ENCODE data around the gene SYNJ2.

Gene SYNJ2

DNA sequence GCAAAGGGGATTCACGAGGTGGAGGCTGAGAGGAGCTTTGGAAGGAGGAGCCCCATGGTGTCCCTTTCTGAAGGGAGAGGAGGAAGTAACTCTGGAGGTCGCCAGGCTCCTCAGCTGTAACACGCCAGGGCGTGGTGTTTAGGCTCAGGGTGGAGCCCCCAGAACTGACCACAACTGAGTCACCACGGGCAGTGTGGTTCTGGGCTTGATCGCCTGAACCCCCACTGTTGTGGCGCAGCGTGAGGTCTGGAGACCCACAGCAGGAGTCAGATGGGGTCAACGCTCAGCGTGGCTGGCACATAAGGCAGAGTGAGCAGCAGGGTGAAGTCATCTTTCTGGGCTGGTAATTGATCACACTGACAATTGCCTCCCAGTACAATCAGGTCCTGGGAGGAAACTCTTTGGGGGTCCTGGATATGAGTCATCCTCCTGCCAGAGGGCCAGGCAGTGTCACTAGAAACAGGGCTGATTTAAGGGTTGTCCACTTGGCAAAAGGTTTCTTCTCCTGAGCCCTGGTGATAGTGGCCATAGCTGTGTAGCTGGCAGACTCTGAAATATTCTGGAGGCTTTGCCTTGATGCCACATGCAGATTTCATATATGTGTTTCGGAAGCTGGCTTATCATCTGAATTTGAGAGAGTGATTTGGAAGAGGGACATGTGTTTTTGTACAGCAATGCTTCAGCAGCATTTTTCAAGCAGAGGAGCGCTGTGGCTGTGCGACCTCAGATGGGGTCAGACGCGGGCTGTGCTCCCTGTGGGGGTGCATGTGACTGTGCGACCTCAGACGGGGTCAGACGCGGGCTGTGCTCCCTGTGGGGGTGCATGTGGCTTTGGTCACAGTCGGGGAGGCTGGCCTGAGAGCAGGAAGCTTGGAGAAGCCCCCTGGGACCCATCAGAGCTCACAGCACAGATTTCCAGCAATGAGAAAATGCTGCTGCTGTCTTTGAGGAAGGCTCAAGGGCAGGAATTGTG, 50.0 kb downstream of the SYNJ2 start:
- peak in 4 of 42 donors; percentile 25 to 66 (median 40) for DNase-seq
- intact Hi-C loops (cut with DNase I): no loop called here

DNA sequence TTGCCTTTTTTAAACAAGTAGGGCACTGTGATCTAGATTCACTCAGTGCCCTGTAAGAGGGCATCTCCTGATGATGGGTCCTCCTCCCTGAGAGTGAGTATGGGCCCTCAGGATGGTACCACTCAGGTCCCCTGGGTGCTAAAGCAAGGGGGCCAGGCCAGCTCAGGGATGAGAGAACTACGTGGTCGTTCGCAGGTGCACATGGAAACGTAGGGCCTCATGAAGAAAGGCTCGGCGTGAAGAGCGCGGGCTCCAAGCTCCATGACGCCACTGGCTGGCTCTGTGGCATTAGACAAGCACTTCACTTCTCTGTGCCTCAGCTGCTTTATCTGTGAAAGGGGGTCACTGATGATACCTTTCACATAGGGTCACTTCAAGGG, 50.7 kb downstream of the SYNJ2 start:
- intact Hi-C loops (cut with DNase I): no loop called here
- peak in 3 of 42 donors; percentile 7 to 29 (median 17) for DNase-seq

DNA sequence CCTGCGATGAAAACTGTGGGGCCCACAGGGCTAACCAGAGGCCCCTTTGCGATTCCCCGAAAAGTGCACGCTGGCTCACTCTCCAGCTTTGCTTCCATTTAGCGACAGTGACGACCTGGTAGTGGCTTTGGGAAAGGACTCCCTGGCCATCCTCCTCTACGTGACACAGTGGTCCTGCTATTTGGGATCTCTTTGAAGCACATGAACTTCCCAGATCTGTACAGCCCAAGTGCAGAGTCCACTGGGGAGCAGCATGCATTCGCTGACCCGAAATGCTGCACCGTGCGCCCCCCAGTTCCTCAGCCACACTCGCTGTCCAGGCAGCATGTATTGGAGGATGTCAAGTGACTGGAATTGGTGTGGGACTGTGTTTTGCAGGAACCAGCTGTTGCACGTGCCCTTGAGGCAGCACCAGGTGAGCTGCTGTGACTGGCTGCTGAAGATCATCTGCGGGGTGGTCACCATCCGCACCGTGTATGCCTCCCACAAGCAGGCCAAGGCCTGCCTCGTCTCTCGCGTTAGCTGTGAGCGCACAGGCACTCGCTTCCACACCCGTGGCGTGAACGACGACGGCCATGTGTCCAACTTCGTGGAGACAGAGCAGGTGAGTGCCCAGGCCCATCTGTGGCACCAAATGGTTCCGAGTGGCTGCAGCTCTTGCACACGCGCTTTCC, 51.6 kb downstream of the SYNJ2 start:
- DNase-seq: peak in 6 of 42 donors; percentile 7 to 43 (median 24)
- intact Hi-C loops (cut with DNase I): no loop called here

DNA sequence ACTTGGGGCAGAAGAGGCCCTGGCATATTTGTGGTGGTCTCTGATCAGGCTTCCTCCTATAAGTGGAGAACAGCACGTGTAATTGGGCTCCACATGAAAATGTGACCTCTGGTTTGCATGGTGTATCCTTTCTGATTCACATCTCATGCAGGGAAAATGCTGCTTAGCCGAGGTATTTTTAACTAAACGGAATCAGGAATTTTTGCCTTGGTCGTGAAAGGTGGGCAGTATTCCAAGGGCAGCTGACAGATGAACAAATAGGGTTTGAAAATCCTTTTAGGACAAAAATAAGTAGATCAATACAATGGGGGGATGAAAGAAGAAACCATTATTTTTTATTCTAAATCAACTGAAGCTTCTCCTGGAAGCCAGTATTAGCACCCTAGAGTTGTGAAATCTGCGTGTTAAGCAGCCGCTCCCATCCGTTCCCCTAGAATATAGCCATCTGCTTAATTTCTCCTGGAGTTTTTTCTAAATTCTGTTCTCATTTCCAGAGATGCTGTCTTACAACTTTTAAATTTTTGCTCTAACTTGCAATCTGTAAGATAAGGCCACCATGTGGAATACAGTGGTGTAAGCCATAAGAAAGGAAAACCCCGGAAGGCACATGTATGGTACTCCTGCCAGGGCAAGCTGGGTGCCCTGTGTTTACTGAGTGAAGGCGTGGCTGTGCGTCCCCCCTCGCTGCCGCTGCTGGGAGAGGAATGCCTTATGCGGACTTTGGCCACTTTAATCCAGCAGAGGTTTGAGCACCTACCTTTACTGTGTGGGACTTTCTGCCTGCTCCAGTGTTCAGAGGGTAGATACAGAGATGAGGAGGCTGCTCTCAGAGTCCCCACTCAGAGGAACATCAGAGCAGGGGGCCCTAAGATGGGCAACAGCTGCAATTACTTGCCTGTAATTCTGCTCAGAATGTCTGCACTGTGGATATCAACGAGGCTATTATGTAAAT, 52.4 kb downstream of the SYNJ2 start:
- DNase-seq: peak in 6 of 42 donors; percentile 5 to 70 (median 34)

DNA sequence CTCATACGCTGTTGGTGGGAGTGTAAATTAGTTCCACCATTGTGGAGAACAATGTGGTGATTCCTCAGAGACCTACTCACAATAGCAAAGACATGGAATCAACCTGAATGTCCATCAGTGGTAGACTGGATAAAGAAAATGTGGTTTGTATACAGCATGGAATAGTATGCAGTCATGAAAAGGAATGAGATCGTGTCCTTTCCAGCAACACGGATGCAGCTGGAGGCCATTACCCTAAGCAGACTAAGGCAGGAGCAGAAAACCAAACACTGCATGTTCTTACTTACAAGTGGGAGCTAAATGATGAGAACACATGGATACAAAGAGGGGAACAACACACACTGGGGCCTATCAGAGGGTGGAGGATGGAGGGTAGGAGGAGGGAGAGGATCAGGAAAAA, 54.6 kb downstream of the SYNJ2 start:
- intact Hi-C loops (cut with DNase I): no loop called here
- no peak for DNase-seq

More for the DNA sequence above, 52.4 kb downstream of the SYNJ2 start:
- intact Hi-C loops (cut with DNase I): no loop called here

DNA sequence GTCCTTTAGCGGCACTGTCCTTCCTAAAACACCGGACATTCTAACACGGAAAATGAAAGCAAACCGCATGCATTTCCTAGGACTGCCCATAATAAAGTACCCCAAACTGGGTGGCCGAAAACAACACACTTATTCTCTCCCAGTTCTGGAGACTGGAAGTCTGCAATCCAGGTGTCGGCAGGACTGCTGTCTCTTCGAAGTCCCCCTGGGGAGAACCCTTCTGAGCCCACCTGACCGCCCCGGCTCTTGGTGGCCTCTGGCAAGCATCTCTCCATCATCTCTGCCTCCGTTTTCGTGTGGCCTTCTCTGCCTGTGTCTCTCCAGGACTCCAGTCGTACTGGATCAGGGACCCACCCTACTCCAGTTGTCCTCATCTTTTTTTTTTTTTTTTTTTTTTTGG, 55.4 kb downstream of the SYNJ2 start:
- peak in 5 of 42 donors; percentile 5 to 20 (median 16) for DNase-seq
- intact Hi-C loops (cut with DNase I): no loop called here

DNA sequence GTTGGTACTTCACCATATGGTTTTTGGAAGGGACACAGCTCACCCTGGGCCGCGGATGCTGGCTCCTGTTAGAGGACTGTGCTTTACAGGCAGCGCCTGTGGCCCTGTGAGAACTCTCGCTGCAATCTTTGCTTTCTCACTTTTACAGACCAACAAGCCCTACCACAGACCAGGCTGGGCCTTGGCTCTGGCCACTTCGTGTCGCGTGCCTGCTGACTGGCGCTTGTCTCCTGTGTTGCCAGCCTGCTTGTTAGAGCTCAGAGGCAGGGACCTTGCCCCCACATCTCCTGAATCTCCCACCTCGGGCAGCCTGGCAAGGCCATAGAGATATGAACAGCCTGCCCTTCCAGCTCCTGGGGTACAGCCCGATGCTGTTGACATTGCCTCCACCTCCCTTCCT, 56.1 kb downstream of the SYNJ2 start:
- intact Hi-C loops (cut with DNase I): no loop called here
- peak in 5 of 42 donors; percentile 15 to 43 (median 37) for DNase-seq

DNA sequence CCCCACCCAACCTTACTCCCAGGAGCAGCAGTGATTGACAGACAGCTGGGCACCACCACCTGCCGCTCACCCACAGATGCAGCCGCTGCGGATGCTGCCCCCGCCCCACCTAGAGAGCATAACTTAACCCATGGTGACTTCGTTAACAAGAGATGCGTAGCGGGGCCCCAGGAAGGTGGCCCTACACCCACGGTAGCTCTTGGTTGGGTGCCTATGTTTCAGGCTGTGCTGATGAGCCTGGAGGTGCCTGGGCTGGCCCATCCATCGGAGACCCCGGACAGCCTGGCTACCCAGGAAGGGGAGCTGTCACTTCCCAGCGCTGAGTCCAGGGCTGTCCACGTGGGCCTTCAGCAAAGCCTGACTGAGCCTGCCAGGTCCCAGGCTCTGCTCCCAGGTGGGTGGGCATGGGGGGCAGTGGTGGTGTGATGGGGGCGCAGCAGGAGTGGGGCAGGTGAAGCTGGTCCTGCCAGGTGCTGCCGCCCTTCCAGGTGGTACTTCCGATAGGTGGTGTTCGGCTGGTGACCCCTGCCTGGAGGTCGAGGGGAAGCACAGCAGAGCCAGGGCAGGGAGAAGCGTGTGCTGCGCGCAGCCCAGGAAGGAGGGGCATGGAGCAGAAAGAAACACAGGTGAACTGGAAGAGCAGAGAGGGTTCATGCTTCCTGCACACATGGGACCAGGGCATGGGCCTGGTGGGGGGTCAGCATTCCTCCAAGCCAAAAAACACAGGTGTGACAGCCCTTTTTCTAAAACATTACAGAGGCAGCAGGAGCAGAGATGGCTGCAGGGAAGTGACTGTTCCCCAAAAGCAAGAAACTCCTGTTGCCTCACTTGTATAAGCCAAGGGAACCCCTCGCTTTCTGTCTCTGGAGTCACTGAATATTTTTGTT, 56.9 kb downstream of the SYNJ2 start:
- intact Hi-C loops (cut with DNase I): no loop called here
- peak in 7 of 42 donors; percentile 6 to 31 (median 12) for DNase-seq

DNA sequence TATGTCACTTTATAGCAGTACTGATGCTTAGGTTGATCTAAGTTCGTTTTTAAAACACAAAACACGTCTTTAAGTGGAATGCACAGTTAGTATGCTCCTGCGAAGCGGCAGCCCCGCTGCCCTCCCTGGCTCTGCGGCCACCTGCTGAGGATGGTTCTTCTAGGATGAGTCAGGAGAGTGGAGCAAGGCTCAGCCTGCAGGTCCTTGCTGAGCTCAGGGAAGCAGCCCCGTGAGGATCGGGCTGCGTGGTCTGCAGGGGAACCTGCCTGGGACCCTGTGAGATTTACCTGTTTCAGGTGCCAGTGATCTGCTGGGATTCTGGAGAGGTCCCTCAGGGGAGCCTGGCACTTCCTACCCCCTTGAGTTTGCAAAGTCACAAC, 57.5 kb downstream of the SYNJ2 start:
- intact Hi-C loops (cut with DNase I): no loop called here
- DNase-seq: peak in 2 of 42 donors; percentile 14 to 31

DNA sequence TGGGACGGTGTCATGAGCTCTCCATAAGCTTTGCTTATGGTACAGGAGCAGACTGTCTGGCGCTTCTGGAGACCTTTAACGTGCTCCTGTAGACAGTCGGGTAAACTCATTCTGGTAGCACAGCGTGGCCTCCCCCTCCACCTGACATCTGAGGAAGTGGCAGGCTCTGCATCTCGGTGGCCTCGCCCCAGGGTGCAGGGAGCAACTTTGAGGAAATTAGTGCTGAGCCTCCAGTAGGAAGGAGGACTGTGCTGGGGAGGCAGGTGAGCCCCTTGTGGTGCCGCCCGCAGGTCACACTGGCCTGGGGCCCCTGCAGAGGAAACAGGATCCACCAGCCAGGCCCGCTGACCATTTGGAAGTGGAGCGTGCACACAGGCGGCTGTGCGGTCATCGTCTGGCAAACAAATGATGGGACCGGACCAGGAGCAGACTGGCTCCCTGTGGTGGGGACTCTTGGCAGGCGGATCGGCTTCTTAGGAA, 57.9 kb downstream of the SYNJ2 start:
- peak in 36 of 42 donors; percentile 27 to 81 (median 56) for DNase-seq
- intact Hi-C loops (cut with DNase I): no loop called here

DNA sequence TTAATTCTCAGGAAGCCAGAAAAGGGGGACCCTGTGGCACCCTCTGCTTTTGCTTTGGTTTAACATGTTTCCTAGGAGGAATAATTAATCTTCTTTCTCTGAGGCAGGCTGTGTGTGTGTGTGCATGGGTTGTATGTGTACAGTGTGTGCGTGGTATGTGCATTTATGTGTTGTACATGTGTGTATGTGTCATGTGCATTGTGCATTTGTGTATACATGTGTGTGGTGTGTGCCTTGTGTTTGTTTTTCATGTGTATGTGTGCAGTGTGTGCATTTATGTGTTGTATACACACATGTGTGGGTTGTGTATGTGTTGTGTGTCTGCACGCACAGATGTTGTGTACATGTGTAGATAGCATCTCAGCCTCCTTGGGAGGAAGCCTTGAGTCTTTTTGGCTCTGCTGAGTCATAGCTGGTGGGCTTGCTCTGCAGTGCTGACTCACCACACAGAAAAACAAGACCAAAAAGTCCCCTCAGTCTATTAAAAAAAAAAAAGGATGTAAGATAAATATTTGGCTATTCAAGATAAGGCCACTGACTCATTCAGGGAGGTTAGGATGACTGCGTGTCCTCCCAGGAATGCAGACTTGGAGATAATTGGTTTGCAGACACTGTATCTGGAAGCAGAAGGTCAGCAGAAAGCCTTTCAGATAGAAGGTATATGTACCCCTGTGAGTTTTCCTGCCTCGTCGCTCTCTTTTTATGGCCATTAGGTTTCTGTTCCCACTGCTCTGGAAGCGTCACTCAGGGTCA, 58.6 kb downstream of the SYNJ2 start:
- intact Hi-C loops (cut with DNase I): no loop called here
- peak in 3 of 42 donors; percentile 14 to 45 (median 15) for DNase-seq

DNA sequence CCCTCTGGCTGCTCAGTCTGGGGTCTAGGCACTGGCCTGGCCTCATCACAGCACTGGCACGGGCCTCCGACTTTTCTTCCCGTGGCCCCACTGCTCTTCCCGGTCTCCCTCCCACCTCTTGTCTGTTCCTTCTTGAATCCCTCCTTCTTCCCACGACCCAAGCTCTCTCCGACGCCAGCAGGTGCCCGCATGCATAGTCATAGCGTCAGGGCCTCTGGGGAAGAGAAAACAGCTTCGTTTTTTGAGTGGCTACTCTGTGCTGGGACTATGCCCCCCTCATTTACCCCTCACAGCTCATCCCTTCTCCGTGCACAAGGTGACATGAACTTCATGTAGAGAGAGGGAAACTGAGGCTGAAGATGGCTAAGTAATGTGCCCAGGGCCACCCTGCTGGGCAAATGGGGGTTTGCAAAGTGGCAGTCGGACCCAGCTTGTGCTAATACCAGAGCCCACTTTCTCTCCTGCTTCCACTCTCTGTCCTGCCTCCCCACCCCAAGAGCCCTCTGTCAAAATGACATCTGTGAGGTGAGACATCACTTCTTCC, 59.2 kb downstream of the SYNJ2 start:
- intact Hi-C loops (cut with DNase I): no loop called here
- peak in 2 of 42 donors; percentile 13 to 18 for DNase-seq

DNA sequence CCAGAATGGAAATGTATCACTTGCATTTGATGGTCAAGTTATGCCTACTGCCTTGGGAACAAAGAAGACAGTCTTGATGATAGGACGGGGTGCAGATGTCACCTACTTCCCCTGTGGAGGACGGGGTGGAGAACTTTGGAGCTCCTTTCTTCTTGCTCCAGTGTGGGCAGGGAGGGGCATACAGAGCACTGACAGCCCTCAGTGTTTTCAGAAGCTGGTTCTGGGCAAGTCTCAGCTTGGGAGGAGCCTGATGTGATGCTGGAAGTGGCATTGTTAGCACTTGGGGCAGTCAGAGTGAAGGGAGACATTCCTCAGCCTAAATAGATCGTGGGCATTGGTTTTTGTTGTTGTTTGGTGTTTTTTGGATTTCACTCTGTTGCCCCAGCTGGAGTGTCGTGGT, 59.7 kb downstream of the SYNJ2 start:
- intact Hi-C loops (cut with DNase I): no loop called here
- DNase-seq: peak in 7 of 42 donors; percentile 15 to 69 (median 42)

DNA sequence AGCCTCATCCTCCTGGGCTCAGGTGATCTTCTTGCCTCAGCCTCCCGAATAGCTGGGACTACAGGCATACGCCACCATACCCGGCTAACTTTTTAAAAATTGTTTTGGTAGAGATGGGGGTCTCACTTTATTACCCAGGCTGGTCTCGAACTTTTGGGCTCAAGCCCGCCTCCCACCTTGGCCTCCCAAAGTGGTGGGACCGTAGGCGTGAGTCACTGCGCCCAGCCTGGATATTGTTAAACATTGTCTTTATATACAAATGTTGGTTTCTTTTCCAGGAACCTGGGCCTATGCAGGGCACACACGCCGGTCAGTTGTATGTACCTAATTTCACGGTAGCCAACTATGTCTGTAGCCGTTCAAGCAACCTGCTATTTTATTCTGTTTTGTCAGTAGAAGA, 60.1 kb downstream of the SYNJ2 start:
- intact Hi-C loops (cut with DNase I): no loop called here
- peak in 2 of 42 donors; percentile 13 to 15 for DNase-seq

DNA sequence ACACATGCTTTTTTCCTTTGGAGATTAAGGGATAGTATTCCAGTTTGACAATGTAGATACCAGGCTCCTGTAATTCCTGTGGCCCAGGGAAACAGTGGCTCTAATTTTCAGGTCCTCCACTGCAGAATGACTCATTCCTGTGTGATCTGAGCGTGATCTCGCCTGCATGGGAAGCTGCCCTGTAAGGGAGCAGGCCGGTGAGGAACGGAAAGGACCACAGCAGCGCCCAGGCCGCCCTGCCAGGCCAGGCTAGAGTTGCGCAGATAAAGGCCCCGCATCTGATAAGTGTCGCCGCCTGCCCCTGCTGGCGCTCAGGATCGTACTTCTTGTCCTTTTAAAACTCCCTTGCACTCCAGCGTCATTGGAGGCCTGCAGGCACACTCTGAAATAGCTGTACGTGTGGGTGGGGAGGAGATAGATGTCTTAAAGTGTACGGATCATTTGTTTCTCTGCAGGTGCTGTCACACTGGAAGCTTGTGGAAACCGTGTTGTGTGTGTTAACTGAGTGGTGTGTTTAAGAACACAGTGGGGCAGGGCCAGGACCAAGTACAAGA, 60.7 kb downstream of the SYNJ2 start:
- intact Hi-C loops (cut with DNase I): no loop called here
- DNase-seq: peak in 29 of 42 donors; percentile 27 to 79 (median 56)

DNA sequence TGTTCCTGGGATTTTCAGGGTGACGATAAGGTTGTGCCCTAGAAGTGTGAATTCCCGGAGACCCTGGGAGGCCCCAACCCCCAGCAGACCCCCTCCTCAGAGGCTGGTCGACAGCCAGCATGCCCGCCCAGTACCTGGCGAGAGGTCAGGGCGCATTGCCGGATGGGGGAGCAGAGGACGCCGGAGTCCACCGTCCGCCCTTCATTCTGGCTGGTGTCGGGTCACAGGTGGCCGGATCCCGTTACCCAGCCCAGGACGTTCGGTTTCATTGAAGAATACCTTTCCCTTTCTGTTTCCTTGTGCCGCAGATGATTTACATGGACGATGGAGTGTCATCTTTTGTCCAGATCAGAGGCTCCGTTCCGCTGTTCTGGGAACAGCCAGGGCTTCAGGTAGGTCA, 61.3 kb downstream of the SYNJ2 start:
- no peak for DNase-seq
- intact Hi-C loops (cut with DNase I): no loop called here

All from head of caudate nucleus (tissue), 42 donors.